ENCODE data around the gene COP1.
A peak's percentile ranks its signal among the peaks of the same experiment; 100 is the strongest.
"Not testable (repeated sequence)": the region's sequence is repeated elsewhere in the genome, so short reads cannot be mapped to it uniquely, and the experiment has no call there.

The COP1 gene

GRCh38 chr1:176119549-176119948 lies 87.5 kb downstream of the COP1 start:
- no peak for DNase-seq

- no peak for DNase-seq
Measured at GRCh38 chr1:176118985-176119384, 88.1 kb downstream of the COP1 start.

GRCh38 chr1:176111835-176112234 lies 95.3 kb downstream of the COP1 start:
- no peak for DNase-seq

GRCh38 chr1:176110203-176110602 lies 96.9 kb downstream of the COP1 start:
- DNase-seq: no peak

GRCh38 chr1:176102768-176103350 lies 104.2 kb downstream of the COP1 start:
- DNase-seq: no peak

GRCh38 chr1:176101951-176102642 lies 105.0 kb downstream of the COP1 start:
- DNase-seq: no peak

- DNase-seq: no peak
Measured at GRCh38 chr1:176098560-176098959, 108.5 kb downstream of the COP1 start.

- DNase-seq: no peak
Measured at GRCh38 chr1:176096015-176096414, 111.1 kb downstream of the COP1 start.

GRCh38 chr1:176090766-176091165 lies 116.3 kb downstream of the COP1 start:
- no peak for DNase-seq

- DNase-seq: not testable (repeated sequence)
Measured at GRCh38 chr1:176087746-176088145, 119.3 kb downstream of the COP1 start.

GRCh38 chr1:176073524-176074157 lies 133.4 kb downstream of the COP1 start:
- DNase-seq: peak; percentile 78

GRCh38 chr1:176068901-176069300 lies 138.2 kb downstream of the COP1 start:
- no peak for DNase-seq

- DNase-seq: no peak
Measured at GRCh38 chr1:176068256-176068655, 138.8 kb downstream of the COP1 start.

- DNase-seq: no peak
Measured at GRCh38 chr1:176066709-176067108, 140.4 kb downstream of the COP1 start.

GRCh38 chr1:176058686-176059085 lies 148.4 kb downstream of the COP1 start:
- no peak for DNase-seq

- DNase-seq: no peak
Measured at GRCh38 chr1:176056312-176056711, 150.8 kb downstream of the COP1 start.

- no peak for DNase-seq
Measured at GRCh38 chr1:176055398-176055797, 151.7 kb downstream of the COP1 start.

GRCh38 chr1:176051902-176052518 lies 155.1 kb downstream of the COP1 start:
- no peak for DNase-seq

GRCh38 chr1:176051402-176051801 lies 155.7 kb downstream of the COP1 start:
- no peak for DNase-seq

GRCh38 chr1:176049582-176049981 lies 157.5 kb downstream of the COP1 start:
- no peak for DNase-seq

- no peak for DNase-seq
Measured at GRCh38 chr1:176046926-176047325, 160.2 kb downstream of the COP1 start.

- DNase-seq: no peak
Measured at GRCh38 chr1:176043537-176043936, 163.5 kb downstream of the COP1 start.

GRCh38 chr1:176033881-176034280 lies 173.2 kb downstream of the COP1 start:
- no peak for DNase-seq

- DNase-seq: no peak
Measured at GRCh38 chr1:176033474-176033873, 173.6 kb downstream of the COP1 start.

All from COR-L47 (cell line).